Stomach (tissue), 4 donors: Measurements from ENCODE around the gene CDH18.

ENCODE experiments used
- EP300 ChIP-seq: sonication (generic); formaldehyde crosslinking; IDR thresholded peaks from one replicate; pipeline ENCODE4 v1.6.1; 2017; ENCODE audit warnings: antibody characterized with exemption
- POLR2A ChIP-seq, 4 donors: fragments of 450-650 bp; IDR thresholded peaks; one replicate each; pipeline ENCODE4 v1.6.1; 2016; ENCODE audit warnings: antibody characterized with exemption in 4 of 4, control low read depth in 2 of 4, mild to moderate bottlenecking in 1 of 4, moderate library complexity in 1 of 4
- POLR2AphosphoS5 ChIP-seq, 3 donors: sonication (generic); formaldehyde crosslinking; IDR thresholded peaks; one replicate each; pipeline ENCODE4 v1.6.1; 2016; ENCODE audit warnings: antibody characterized with exemption in 3 of 3
- TF ChIP-seq, protein P1 (sequence below), 7 experiments: fragments of 450-650 bp in 4 of 7; fragments of 200-600 bp in 3 of 7; sonication (generic) in 3 of 7; IDR thresholded peaks; one replicate each; pipeline ENCODE4 v1.5.1; 2016 to 2019; ENCODE audit warnings: antibody characterized with exemption in 7 of 7, control low read depth in 2 of 7, mild to moderate bottlenecking in 1 of 7

DNA sequence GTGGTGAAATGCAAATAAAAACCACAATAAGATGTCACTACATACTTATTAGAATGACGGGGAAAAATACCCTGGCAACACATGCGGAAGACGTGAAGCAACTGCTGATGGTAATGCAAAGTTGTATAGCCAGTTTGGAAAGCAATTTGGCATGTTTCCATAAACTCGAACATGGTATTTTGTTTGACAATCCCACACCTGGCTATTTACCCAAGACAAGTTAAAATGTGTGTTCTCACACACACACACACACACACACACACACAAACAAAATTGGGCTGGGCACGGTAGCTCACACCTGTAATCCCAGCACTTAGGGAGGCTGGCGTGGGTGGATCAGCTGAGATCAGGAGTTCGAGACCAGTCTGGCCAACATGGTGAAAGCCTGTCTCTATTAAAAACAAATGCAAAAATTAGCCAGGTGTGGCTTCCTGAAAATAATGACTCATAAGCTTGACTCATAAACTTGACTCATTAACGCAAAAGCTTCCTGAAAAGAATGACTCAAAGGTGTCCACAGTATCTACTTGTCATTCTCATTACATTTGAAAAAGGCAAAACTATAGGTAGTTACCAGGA lies 456.5 kb downstream of the CDH18 start:
- TF ChIP-seq, protein P1, sequence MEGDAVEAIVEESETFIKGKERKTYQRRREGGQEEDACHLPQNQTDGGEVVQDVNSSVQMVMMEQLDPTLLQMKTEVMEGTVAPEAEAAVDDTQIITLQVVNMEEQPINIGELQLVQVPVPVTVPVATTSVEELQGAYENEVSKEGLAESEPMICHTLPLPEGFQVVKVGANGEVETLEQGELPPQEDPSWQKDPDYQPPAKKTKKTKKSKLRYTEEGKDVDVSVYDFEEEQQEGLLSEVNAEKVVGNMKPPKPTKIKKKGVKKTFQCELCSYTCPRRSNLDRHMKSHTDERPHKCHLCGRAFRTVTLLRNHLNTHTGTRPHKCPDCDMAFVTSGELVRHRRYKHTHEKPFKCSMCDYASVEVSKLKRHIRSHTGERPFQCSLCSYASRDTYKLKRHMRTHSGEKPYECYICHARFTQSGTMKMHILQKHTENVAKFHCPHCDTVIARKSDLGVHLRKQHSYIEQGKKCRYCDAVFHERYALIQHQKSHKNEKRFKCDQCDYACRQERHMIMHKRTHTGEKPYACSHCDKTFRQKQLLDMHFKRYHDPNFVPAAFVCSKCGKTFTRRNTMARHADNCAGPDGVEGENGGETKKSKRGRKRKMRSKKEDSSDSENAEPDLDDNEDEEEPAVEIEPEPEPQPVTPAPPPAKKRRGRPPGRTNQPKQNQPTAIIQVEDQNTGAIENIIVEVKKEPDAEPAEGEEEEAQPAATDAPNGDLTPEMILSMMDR (IDR thresholded peaks at IDR 0.05): no peak
- TF ChIP-seq EP300 (no peak), POLR2A (IDR thresholded peaks at IDR 0.05) (no peak), POLR2AphosphoS5 (IDR thresholded peaks at IDR 0.05) (no peak)
